ENCODE data around the gene YES1.
"Not testable (repeated sequence)": the region's sequence is repeated elsewhere in the genome, so short reads cannot be mapped to it uniquely, and the experiment has no call there.

YES1 gene

GRCh38 chr18:730692-731091, 81.3 kb downstream of the YES1 start:
- no peak overlapping the region for H3K4me3 ChIP-seq (ENCODE audit: low read depth, low read length)

GRCh38 chr18:730120-730519, 81.9 kb downstream of the YES1 start:
- not testable (repeated sequence) for H3K4me3 ChIP-seq (ENCODE audit: low read depth, low read length)

GRCh38 chr18:725646-726045, 86.4 kb downstream of the YES1 start:
- H3K4me3 ChIP-seq (ENCODE audit: low read depth, low read length) = no peak overlapping the region

GRCh38 chr18:723541-724080, 88.4 kb downstream of the YES1 start:
- H3K4me3 ChIP-seq (ENCODE audit: low read depth, low read length) = no peak overlapping the region

- no peak overlapping the region for H3K4me3 ChIP-seq (ENCODE audit: low read depth, low read length)
Measured at GRCh38 chr18:717003-717402, 95.0 kb downstream of the YES1 start.

GRCh38 chr18:715626-716025, 96.4 kb downstream of the YES1 start:
- H3K4me3 ChIP-seq (ENCODE audit: low read depth, low read length) = no peak overlapping the region

GRCh38 chr18:713135-713490, 98.9 kb downstream of the YES1 start:
- peak overlapping the region; percentile 4 for H3K4me3 ChIP-seq (ENCODE audit: low read depth, low read length)

- peak within 1 kb of the TSS; percentile 77 for H3K4me3 ChIP-seq (ENCODE audit: low read depth, low read length)
Measured at GRCh38 chr18:712401-713134, 99.5 kb downstream of the YES1 start, which contains the start of gene ENOSF1. Gene ENOSF1, minus strand, starts transcription at chr18:712630. Its CDS starts 43 bp downstream, at chr18:712587.

GRCh38 chr18:711657-712400, 100.2 kb downstream of the YES1 start:
- H3K4me3 ChIP-seq (ENCODE audit: low read depth, low read length) = peak overlapping the region; percentile 77

GRCh38 chr18:711310-711656, 100.8 kb downstream of the YES1 start:
- peak overlapping the region; percentile 77 for H3K4me3 ChIP-seq (ENCODE audit: low read depth, low read length)

- H3K4me3 ChIP-seq (ENCODE audit: low read depth, low read length) = no peak overlapping the region
Measured at GRCh38 chr18:710418-711300, 101.4 kb downstream of the YES1 start.

GRCh38 chr18:709771-710170, 102.3 kb downstream of the YES1 start:
- no peak overlapping the region for H3K4me3 ChIP-seq (ENCODE audit: low read depth, low read length)

- no peak overlapping the region for H3K4me3 ChIP-seq (ENCODE audit: low read depth, low read length)
Measured at GRCh38 chr18:708096-708495, 103.9 kb downstream of the YES1 start.

- H3K4me3 ChIP-seq (ENCODE audit: low read depth, low read length) = no peak overlapping the region
Measured at GRCh38 chr18:706405-706804, 105.6 kb downstream of the YES1 start.

GRCh38 chr18:703213-703967, 108.7 kb downstream of the YES1 start:
- no peak overlapping the region for H3K4me3 ChIP-seq (ENCODE audit: low read depth, low read length)

GRCh38 chr18:697800-698199, 114.2 kb downstream of the YES1 start:
- H3K4me3 ChIP-seq (ENCODE audit: low read depth, low read length) = no peak overlapping the region

- H3K4me3 ChIP-seq (ENCODE audit: low read depth, low read length) = no peak overlapping the region
Measured at GRCh38 chr18:697012-697411, 115.0 kb downstream of the YES1 start.

- no peak overlapping the region for H3K4me3 ChIP-seq (ENCODE audit: low read depth, low read length)
Measured at GRCh38 chr18:693466-694187, 118.4 kb downstream of the YES1 start.

- no peak overlapping the region for H3K4me3 ChIP-seq (ENCODE audit: low read depth, low read length)
Measured at GRCh38 chr18:692824-693223, 119.2 kb downstream of the YES1 start.

GRCh38 chr18:688323-688722, 123.7 kb downstream of the YES1 start:
- no peak overlapping the region for H3K4me3 ChIP-seq (ENCODE audit: low read depth, low read length)
